GM19324 (cell line): ENCODE measurements around the gene CARD11.
A peak's percentile ranks its signal among the peaks of the same experiment; 100 is the strongest.

Experiments
- ATAC-seq: cut with Tn5 transposase; IDR thresholded peaks from one replicate; pipeline ENCODE4 v1.9.1; 2021; ENCODE audit warnings: mild to moderate bottlenecking, moderate library complexity; ENCODE audit not compliant: unreplicated experiment, low FRiP score

The CARD11 gene

GRCh38 chr7:2883101-2883500 is 160.6 kb downstream of the CARD11 start:
- ATAC-seq, result no peak

GRCh38 chr7:2882111-2882510 is 161.6 kb downstream of the CARD11 start:
- ATAC-seq, result no peak

GRCh38 chr7:2880874-2881533 is 162.7 kb downstream of the CARD11 start:
- no peak for ATAC-seq

GRCh38 chr7:2880051-2880450 is 163.6 kb downstream of the CARD11 start:
- no peak for ATAC-seq

GRCh38 chr7:2879354-2879753 is 164.3 kb downstream of the CARD11 start:
- ATAC-seq, result no peak

GRCh38 chr7:2878306-2878705 is 165.4 kb downstream of the CARD11 start:
- no peak for ATAC-seq

GRCh38 chr7:2876031-2876731 is 167.5 kb downstream of the CARD11 start:
- no peak for ATAC-seq

- ATAC-seq, result no peak
Measured at GRCh38 chr7:2873686-2874551, 169.7 kb downstream of the CARD11 start.

- ATAC-seq, result no peak
Measured at GRCh38 chr7:2873146-2873545, 170.5 kb downstream of the CARD11 start.

GRCh38 chr7:2872296-2872874 is 171.3 kb downstream of the CARD11 start:
- no peak for ATAC-seq

GRCh38 chr7:2870471-2870931 is 173.2 kb downstream of the CARD11 start:
- no peak for ATAC-seq

- no peak for ATAC-seq
Measured at GRCh38 chr7:2869981-2870380, 173.7 kb downstream of the CARD11 start.

GRCh38 chr7:2866601-2867000 is 177.1 kb downstream of the CARD11 start:
- no peak for ATAC-seq

- no peak for ATAC-seq
Measured at GRCh38 chr7:2864999-2865670, 178.5 kb downstream of the CARD11 start.

GRCh38 chr7:2864204-2864985 is 179.3 kb downstream of the CARD11 start:
- no peak for ATAC-seq

- ATAC-seq, result peak; percentile 83
Measured at GRCh38 chr7:2863461-2864066, 180.1 kb downstream of the CARD11 start.

GRCh38 chr7:2862831-2863361 is 180.8 kb downstream of the CARD11 start:
- ATAC-seq, result no peak

- ATAC-seq, result no peak
Measured at GRCh38 chr7:2861509-2861908, 182.2 kb downstream of the CARD11 start.

GRCh38 chr7:2860627-2861133 is 183.0 kb downstream of the CARD11 start:
- no peak for ATAC-seq
